GM21360 (cell line): Measurements from ENCODE around the gene FAM3D.

Source experiments
- ATAC-seq: cut with Tn5 transposase; IDR thresholded peaks from one replicate; pipeline ENCODE4 v1.9.1; 2021; ENCODE audit warnings: mild to moderate bottlenecking, moderate library complexity; ENCODE audit not compliant: unreplicated experiment

Gene FAM3D

DNA sequence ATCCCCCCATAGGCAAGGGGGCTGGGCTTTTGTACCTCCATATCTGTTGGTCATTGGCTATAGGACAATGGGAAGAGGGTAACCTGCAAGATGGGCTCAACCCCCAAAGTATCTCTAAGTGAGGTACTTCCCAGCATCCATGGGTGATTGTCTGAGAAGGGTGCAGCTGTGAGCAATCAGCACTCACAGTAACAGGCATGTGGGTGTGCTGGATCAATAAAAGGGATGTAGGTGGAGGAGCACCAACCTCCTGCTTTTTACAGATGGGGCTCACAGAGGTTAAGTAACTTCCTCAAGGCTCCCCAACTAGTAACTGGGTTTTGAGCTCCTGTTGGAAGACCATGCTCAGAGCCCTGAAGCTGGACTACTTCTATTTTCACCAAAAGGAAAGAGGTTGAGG lies 63.0 kb downstream of the FAM3D start:
- no peak for ATAC-seq

DNA sequence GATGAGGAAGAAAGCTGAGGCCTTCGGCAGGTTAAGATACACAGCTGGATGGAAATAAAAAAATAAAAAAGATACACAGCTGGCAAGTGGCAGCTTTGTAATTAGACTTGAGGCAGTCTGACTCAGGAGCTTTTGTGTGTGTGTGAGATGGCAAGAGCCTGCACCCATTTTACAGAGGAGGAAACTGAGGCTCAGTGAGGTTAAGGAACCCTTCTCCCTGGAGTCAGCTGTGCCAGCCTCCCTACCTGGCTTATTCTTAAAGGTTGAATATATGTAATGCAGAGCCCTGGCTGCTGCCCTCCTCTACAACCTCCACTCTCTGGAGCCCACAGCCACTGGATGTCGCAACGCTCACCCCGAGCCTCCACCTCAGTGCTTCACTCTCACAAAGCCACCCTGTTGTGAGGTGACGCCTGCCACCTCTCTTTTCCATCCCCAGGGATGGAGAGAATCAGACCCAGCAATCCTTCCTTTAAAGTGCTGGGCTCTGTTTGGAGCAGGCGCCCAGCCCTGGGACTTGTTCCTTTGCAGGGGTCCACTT lies 68.7 kb downstream of the FAM3D start:
- no peak for ATAC-seq

DNA sequence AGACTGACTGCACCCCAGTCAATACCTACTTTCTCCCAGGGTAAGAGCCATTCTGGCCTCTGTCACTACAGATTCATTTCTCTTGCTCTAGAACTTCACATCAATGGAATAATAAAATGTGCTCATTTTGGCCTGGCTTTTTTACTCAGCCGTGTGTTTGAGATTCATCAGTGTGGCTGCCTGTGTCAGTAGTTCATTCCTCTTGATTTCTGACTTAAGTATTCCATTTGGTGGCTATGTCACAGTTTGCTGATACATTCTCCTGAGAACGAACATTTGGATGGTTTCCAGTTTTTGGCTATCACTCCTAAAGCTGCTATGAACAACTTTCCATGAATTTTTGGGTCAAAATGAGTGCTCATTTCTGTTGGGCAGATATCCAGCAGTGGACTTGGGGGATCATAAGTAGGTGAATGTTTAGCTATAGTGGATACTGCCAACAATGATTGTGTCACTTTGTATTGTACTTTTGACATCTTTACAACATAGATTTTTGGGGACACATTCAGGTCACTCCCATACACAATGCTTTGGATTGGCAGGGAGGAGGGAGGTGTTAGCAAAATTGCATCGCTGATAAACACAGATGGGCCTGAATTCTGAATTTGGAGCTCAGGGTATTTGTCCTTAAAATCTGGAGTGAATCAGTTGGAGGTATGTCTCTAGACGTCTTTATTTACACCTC lies 69.6 kb downstream of the FAM3D start:
- ATAC-seq = no peak

DNA sequence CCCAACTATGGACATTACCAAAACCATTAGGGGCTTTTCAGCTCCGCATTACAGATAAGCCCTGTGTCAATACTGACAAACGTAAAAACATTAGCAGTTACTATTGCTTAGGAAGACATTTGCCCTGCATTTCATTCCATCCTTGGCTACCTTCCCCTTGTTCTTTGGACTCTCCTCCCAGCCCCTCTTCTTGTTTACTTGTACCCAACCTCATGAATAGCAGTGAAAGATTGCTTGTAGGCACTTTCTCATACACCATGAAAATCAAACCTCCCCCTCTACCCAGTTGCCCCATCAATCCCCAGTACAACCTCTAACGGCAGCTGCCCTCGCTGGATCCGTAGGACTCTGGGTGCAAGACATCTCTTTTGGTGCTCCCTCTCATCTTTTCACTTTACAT lies 72.5 kb downstream of the FAM3D start:
- no peak for ATAC-seq

DNA sequence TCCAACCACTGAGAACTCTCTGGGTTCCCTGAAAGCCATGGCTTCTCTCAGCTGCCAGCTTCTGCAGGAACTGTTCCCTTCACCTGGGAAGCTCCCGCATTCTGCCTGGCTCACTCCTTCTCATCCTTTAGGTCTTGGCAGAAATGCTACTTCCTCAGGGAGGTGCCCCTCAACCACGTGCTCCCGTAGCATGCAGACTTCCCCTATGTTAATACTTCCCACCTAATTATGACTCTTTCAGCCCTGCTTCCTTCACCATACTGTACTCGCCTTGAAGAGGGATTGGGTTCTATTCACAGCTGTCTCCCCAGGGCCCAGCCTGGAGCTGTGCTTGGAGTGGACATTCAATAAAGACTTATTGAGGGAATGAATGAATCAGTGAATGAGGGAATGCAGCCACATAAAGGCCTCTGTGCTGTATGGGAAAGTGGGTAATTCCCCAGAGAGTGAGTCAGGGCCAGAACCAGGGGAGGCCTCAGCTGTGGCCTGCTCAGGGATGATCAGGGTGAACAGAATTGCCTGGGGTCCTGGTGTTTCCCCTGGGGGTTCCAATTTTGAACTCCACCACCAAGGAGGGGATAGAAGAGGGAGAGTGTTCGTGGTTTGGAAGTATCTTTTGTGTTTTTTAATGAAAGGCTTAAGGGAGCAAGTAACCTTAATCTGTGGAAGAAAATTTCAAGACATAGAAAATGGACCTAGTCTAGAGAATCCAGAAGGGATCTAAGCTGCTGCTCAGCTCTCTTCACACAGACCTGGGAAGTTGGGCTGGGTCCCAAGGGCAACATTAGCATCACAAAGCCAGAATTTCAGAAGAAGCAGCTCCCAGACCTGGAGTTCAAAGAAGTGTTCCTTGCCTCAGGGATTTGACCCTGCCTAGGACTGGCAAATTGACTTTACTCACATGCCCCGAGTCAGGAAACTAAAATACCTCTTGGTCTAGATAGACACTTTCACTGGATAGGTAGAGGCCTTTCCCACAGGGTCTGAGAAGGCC lies 74.8 kb downstream of the FAM3D start:
- ATAC-seq = no peak

DNA sequence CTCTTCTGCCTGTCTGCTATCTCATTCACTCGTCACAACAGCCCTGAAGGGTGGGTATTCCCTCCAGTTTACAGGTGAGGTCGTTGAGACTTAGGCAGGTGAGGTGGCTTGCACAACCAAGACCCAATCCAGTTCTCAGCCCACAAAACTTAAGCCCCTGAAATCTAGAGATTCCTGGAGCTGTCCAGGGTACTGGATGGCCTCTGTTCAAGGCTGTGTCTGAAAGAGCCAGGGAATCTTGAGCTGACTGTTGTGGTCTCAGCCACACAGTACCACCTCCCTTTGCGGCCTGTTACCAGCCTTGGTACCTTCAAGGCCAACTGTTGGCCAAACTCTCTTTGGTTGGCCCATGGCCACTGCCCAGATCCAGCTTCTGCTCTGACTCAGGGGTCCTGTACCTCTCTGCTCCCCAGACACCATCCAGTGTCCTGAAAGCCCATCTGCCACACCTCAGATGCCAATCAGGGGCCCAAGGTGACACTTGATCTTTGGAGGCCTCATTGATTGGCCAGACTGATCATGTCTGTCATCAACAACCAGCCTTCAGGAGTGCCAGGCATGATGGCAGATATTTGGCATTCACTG lies 78.5 kb downstream of the FAM3D start:
- no peak for ATAC-seq

DNA sequence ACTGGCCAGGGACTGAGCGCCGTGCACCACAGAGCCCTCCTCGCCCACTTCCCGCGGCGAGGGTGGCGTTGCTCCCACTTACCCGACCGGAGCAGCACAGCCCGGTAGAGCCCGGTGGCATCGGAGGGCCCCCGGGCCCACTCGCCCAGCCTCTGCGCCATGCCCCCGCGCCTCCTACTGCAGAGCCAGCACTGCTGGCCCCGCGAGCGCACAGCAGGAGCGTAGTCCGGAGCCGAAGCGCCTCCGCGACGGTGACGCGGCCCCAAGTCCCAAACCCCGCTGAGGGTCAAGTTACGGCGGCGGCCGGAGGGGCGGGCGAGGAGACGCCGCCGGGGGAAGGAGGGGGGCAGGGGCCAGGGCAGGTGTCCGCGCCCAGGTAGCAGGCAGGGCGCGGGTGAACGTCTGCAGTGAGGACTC lies 79.8 kb downstream of the FAM3D start:
- ATAC-seq = no peak

DNA sequence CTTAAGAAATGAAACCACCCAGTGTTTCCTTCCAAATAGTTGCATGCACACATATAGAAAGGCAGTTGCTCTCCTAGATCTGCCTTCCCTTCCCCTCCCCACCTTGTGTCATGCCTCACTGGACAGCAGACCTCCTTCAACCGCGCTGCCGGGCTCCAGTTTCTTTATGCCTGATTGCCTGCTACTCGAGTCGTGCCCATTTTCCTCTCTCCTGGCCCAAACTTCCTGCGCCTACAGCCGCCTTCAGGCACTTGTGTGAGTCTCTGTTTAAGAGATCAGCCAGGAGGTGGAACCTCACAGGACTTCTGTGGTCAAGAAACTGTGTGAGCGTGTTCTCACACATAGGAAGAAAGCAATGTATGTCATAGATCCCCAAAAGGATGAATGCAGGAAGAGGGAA lies 80.6 kb downstream of the FAM3D start:
- ATAC-seq = peak; percentile 40

DNA sequence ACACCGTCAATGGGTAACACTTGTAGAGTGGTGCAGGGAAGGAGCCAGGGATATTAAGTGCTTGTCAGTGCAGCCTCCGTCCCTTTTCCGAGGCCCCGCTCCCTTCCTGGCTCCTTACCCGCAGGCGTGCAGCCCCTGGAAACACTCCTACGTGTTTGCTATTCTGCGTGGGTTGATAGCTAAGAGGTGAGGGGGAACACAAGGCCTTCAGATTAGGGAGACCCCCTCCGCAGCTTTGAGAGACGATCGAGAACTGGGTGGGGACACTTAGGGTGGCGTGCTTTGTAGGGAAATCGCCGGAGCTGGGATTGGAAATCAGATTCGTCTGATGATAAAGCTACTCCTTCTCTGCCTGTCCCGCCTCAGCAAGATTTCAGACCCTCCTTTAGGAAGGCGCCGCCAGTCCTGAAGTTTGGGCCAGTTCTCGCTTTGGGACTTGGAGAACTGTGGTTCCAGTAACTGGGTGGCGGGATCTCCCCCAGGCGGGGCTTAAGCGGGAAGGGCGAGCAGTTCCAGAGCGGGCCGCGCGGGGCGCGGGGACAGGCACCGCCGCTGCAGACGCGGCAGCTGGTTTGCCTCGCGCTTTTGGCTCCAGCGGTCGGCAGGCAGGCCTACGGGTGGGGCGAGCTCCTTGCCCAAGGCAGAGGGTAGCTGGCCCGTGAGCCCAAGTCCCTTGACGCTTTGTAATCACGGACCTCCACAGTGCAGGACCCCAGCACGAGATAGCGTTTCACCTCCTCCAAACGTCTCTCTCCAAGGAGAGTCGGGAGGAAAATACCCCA lies 81.4 kb downstream of the FAM3D start:
- ATAC-seq = peak; percentile 85

DNA sequence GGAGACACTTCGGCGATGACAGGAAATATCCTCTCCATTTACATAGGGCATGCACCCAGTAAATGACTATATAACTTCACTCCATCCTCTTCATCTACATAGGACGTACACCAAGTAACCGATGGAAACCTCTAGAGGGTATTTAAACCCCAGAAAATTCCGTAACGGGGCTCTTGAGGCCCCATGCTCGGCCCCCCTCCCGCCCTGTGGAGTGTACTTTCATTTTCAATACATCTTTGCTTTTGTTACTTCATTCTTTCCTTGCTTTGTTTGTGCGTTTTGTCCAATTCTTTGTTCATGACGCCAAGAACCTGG lies 81.9 kb downstream of the FAM3D start:
- no peak for ATAC-seq
